H1 (cell line): ENCODE results near the gene GSAP. TPM values are rescaled to one million over a fixed set of nuclear protein-coding genes. Genes with fewer than 3 reads are reported as not detected.

Source experiments
- CTCF ChIA-PET: fragments of 300-600 bp; sonication (Branson Sonifier 250); formaldehyde crosslinking; loops from one replicate; lab custom pipeline; 2021; ENCODE audit not compliant: partially characterized antibody; lab: Charles Lee
- POLR2A ChIA-PET: fragments of 300-600 bp; sonication (Branson Sonifier 250); formaldehyde crosslinking; loops from one replicate; lab custom pipeline; 2021; ENCODE audit warnings: inconsistent platforms; ENCODE audit not compliant: partially characterized antibody; lab: Charles Lee
- DNase-seq, 2 experiments: peaks; one replicate each; pipeline versions ENCODE4 v3.0.0 to v3.0.0-alpha.2; 2010 to 2022; ENCODE audit warnings: low spot score in 2 of 2, low read depth in 1 of 2, mixed read lengths in 1 of 2
- FAIRE-seq: peaks from 2 replicates; lab custom pipeline; 2011; peaks lifted over from hg19 to GRCh38; lab: Jason Lieb, UNC
- H2AFZ ChIP-seq: 2 replicates; pipeline ENCODE4 v1.8.1; 2012; ENCODE audit warnings: low read length, inconsistent platforms
- H2AK5ac ChIP-seq: 2 replicates; pipeline ENCODE4 v1.6.1; 2013; ENCODE audit warnings: low read depth, low read length
- H2BK120ac ChIP-seq: replicated peaks from 2 replicates; pipeline ENCODE3; 2013; ENCODE audit warnings: low read depth, low read length, inconsistent platforms
- H2BK12ac ChIP-seq: 2 replicates; pipeline ENCODE4 v1.6.1; 2013; ENCODE audit warnings: low read depth, low read length
- H2BK15ac ChIP-seq: 2 replicates; pipeline ENCODE4 v1.6.1; 2013; ENCODE audit warnings: low read length
- H2BK20ac ChIP-seq: 2 replicates; pipeline ENCODE4 v1.6.1; 2013; ENCODE audit warnings: low read length
- H2BK5ac ChIP-seq: 2 replicates; pipeline ENCODE4 v1.6.1; 2013; ENCODE audit warnings: low read depth, low read length
- H3K14ac ChIP-seq: 2 replicates; pipeline ENCODE4 v1.6.1; 2013; ENCODE audit warnings: inconsistent platforms; ENCODE audit not compliant: insufficient read length
- H3K18ac ChIP-seq: 2 replicates; pipeline ENCODE4 v1.6.1; 2013; ENCODE audit warnings: low read length; ENCODE audit errors: extremely low read depth
- H3K23ac ChIP-seq: 2 replicates; pipeline ENCODE4 v1.6.1; 2013; ENCODE audit warnings: inconsistent platforms; ENCODE audit not compliant: insufficient read length
- H3K23me2 ChIP-seq: 2 replicates; pipeline ENCODE4 v1.6.1; 2013; ENCODE audit warnings: low read depth, low read length
- H3K27ac ChIP-seq: 2 replicates; pipeline ENCODE4 v1.6.1; 2011; ENCODE audit warnings: low read depth, low read length, inconsistent platforms
- H3K27me3 ChIP-seq, 4 experiments: replicated peaks in 1 of 4; 1 replicate in 1 of 4; 2 replicates in 3 of 4; pipeline versions ENCODE4 v1.6.1 to v1.8.1; 2011 to 2013; ENCODE audit warnings: low read length in 3 of 4, mild to moderate bottlenecking in 3 of 4, inconsistent platforms in 2 of 4, mixed read lengths in 2 of 4, moderate library complexity in 1 of 4; ENCODE audit not compliant: control insufficient read depth in 3 of 4, insufficient read depth in 3 of 4; ENCODE audit errors: extremely low read depth in 1 of 4
- H3K36me3 ChIP-seq, 4 experiments: 2 replicates each; pipeline versions ENCODE4 v1.6.1 to v1.8.1; 2011 to 2013; ENCODE audit warnings: mild to moderate bottlenecking in 4 of 4, low read length in 3 of 4, moderate library complexity in 2 of 4, control low read depth in 1 of 4, inconsistent platforms in 1 of 4; ENCODE audit not compliant: insufficient read depth in 4 of 4, control insufficient read depth in 2 of 4
- H3K4ac ChIP-seq: replicated peaks from 2 replicates; pipeline ENCODE3; 2013; ENCODE audit warnings: low read length, low read depth, mixed read lengths, inconsistent platforms; ENCODE audit not compliant: insufficient read length
- H3K4me1 ChIP-seq, 4 experiments: replicated peaks in 1 of 4; 1 replicate in 1 of 4; 2 replicates in 3 of 4; pipeline versions ENCODE4 v1.6.1 to v1.8.1; 2011 to 2013; ENCODE audit warnings: low read length in 3 of 4, inconsistent platforms in 2 of 4, mixed read lengths in 1 of 4; ENCODE audit not compliant: insufficient read depth in 4 of 4, control insufficient read depth in 3 of 4
- H3K4me2 ChIP-seq, 2 experiments: 2 replicates each; pipeline versions ENCODE4 v1.6.1 to v1.8.1; 2011 to 2013; ENCODE audit warnings: low read depth in 2 of 2, low read length in 2 of 2, control low read depth in 1 of 2, inconsistent platforms in 1 of 2, mild to moderate bottlenecking in 1 of 2; ENCODE audit not compliant: insufficient read depth in 1 of 2
- H3K4me3 ChIP-seq, 4 experiments: fragments of 200-600, 300-600 bp in 1 of 4; sonication (generic), shearing (Covaris generic), sonication (Bioruptor Twin) in 1 of 4; 2 replicates each; pipeline versions ENCODE4 v1.5.1 to v1.8.1; 2011 to 2016; ENCODE audit warnings: low read length in 4 of 4, low read depth in 3 of 4, control low read depth in 2 of 4, inconsistent platforms in 2 of 4, mild to moderate bottlenecking in 2 of 4, mixed read lengths in 1 of 4, moderate library complexity in 1 of 4; ENCODE audit not compliant: insufficient read depth in 2 of 4; ENCODE audit errors: extremely low read depth in 1 of 4
- H3K56ac ChIP-seq: replicated peaks from 2 replicates; pipeline ENCODE3; 2013; ENCODE audit warnings: low read depth, mild to moderate bottlenecking, mixed read lengths, low read length, inconsistent platforms; ENCODE audit not compliant: insufficient read length
- H3K79me1 ChIP-seq: 2 replicates; pipeline ENCODE4 v1.6.1; 2013; ENCODE audit warnings: low read depth, low read length, control low read depth
- H3K79me2 ChIP-seq, 2 experiments: 2 replicates each; pipeline versions ENCODE4 v1.6.1 to v1.8.1; 2012 to 2013; ENCODE audit warnings: low read length in 2 of 2, mild to moderate bottlenecking in 2 of 2, inconsistent platforms in 1 of 2; ENCODE audit not compliant: insufficient read depth in 2 of 2, control insufficient read depth in 1 of 2
- H3K9ac ChIP-seq, 4 experiments: replicated peaks in 1 of 4; 1 replicate in 1 of 4; 2 replicates in 3 of 4; pipeline versions ENCODE4 v1.6.1 to v1.8.1; 2011 to 2013; ENCODE audit warnings: low read depth in 3 of 4, low read length in 3 of 4, control low read depth in 2 of 4, mild to moderate bottlenecking in 2 of 4, moderate library complexity in 2 of 4, inconsistent platforms in 1 of 4; ENCODE audit errors: extremely low read depth in 1 of 4
- H3K9me3 ChIP-seq, 2 experiments: 2 replicates each; pipeline versions ENCODE4 v1.6.1 to v1.8.1; 2012 to 2013; ENCODE audit warnings: mild to moderate bottlenecking in 2 of 2, moderate library complexity in 2 of 2, control low read depth in 1 of 2, inconsistent platforms in 1 of 2, low read depth in 1 of 2, low read length in 1 of 2, mixed read lengths in 1 of 2; ENCODE audit not compliant: insufficient read depth in 2 of 2
- H4K20me1 ChIP-seq, 2 experiments: replicated peaks in 1 of 2; 2 replicates each; pipeline versions ENCODE3 to v1.8.1; 2011 to 2013; ENCODE audit warnings: inconsistent platforms in 2 of 2, low read length in 2 of 2, mild to moderate bottlenecking in 1 of 2; ENCODE audit not compliant: insufficient read depth in 2 of 2, control insufficient read depth in 1 of 2
- H4K5ac ChIP-seq: 2 replicates; pipeline ENCODE4 v1.6.1; 2013; ENCODE audit warnings: low read length, low read depth, mixed read lengths, inconsistent platforms; ENCODE audit not compliant: insufficient read length
- H4K8ac ChIP-seq: 2 replicates; pipeline ENCODE4 v1.8.0; 2013; ENCODE audit warnings: mild to moderate bottlenecking, moderate library complexity, low read length, inconsistent platforms; ENCODE audit not compliant: insufficient read depth; ENCODE audit errors: extremely low read depth
- H4K91ac ChIP-seq: replicated peaks from 2 replicates; pipeline ENCODE3; 2013; ENCODE audit warnings: low read length, mixed read lengths, inconsistent platforms; ENCODE audit not compliant: insufficient read length
- BRCA1 ChIP-seq: IDR thresholded peaks from 2 replicates; pipeline ENCODE4 v1.6.1; 2012; ENCODE audit warnings: low read depth, low read length, improper control_type of control experiment
- E2F6 ChIP-seq: IDR thresholded peaks from 2 replicates; pipeline ENCODE4 v1.6.1; 2012; ENCODE audit warnings: inconsistent platforms
- EGR1 ChIP-seq: IDR thresholded peaks from 2 replicates; pipeline ENCODE4 v1.6.1; 2011; ENCODE audit warnings: low read depth, low read length, borderline replicate concordance
- HDAC6 ChIP-seq: IDR thresholded peaks from one replicate; pipeline ENCODE4 v1.7.1; 2012; ENCODE audit warnings: low read depth, mild to moderate bottlenecking, inconsistent platforms, low read length, moderate library complexity
- POLR2A ChIP-seq, 2 experiments: IDR thresholded peaks; 1 replicate in 1 of 2; 2 replicates in 1 of 2; pipeline ENCODE4 v1.6.1; 2011; ENCODE audit warnings: low read depth in 2 of 2, low read length in 2 of 2, mild to moderate bottlenecking in 2 of 2; ENCODE audit errors: control extremely low read depth in 1 of 2
- RAD21 ChIP-seq, 2 experiments: IDR thresholded peaks in 1 of 2; conservative IDR thresholded peaks in 1 of 2; 2 replicates each; pipeline ENCODE4 v1.6.1; 2011; ENCODE audit warnings: low read depth in 2 of 2, low read length in 2 of 2, improper control_type of control experiment in 1 of 2, inconsistent platforms in 1 of 2, mild to moderate bottlenecking in 1 of 2, moderate library complexity in 1 of 2
- RBBP5 ChIP-seq: IDR thresholded peaks from 2 replicates; pipeline ENCODE4 v1.7.1; 2012; ENCODE audit warnings: low read depth, mild to moderate bottlenecking, inconsistent platforms, low read length, moderate library complexity, borderline replicate concordance
- SIX5 ChIP-seq: IDR thresholded peaks from 2 replicates; pipeline ENCODE4 v1.6.1; 2011; ENCODE audit warnings: mild to moderate bottlenecking, low read depth, low read length
- SP4 ChIP-seq: IDR thresholded peaks from 2 replicates; pipeline ENCODE4 v1.6.1; 2012; ENCODE audit warnings: low read length, inconsistent platforms
- SRF ChIP-seq: IDR thresholded peaks from 2 replicates; pipeline ENCODE4 v1.6.1; 2011; ENCODE audit warnings: mild to moderate bottlenecking, low read depth, low read length, moderate library complexity
- YY1 ChIP-seq: IDR thresholded peaks from 2 replicates; pipeline ENCODE4 v1.6.1; 2011; ENCODE audit warnings: low read depth, mild to moderate bottlenecking, low read length
- WGBS, 2 experiments: shearing (Covaris generic) in 1 of 2; methylation state at CpG; one replicate each; pipeline versions ENCODE4 v1.1.6 to v1.1.7; 2013 to 2015; ENCODE audit warnings: low lambda C conversion rate in 2 of 2, mixed read lengths in 2 of 2, inconsistent platforms in 1 of 2, low coverage in 1 of 2, missing lambda C conversion rate in 1 of 2; ENCODE audit not compliant: insufficient replicate concordance in 2 of 2, insufficient coverage in 1 of 2, insufficient read length in 1 of 2; ENCODE audit errors: extremely low coverage in 1 of 2, missing lambda C conversion rate in 1 of 2; 5-methylcytosine and 5-hydroxymethylcytosine counted together
- polyA plus RNA-seq, 7 experiments: library from polyadenylated mRNA; depleted of rRNA in 3 of 7; stranded (reverse) in 5 of 7; unstranded in 2 of 7; fragments of >200 nt in 5 of 7; fragments of 200-250 nt in 2 of 7; gene quantifications; 1 replicate in 5 of 7; 2 replicates in 1 of 7; 4 replicates in 1 of 7; pipeline versions ENCODE4 v1.2.1 to v1.2.3, GENCODE V29; 2011 to 2013; ENCODE audit warnings: missing spikeins in 2 of 7, mixed read lengths in 2 of 7
- total RNA-seq: library from RNA; stranded (reverse); fragmentation: NEBNext Ultra II Directional; extraction: Animal tissue kit (Norgen Biotek cat#: 25700); gene quantifications from 2 replicates; pipeline ENCODE4 v1.2.1, GENCODE V29; 2021
- TF ChIP-seq, protein P1 (sequence below), 3 experiments: IDR thresholded peaks; 1 replicate in 2 of 3; 2 replicates in 1 of 3; pipeline versions ENCODE4 v1.5.1 to v1.6.1; 2011; ENCODE audit warnings: low read length in 3 of 3, mild to moderate bottlenecking in 3 of 3, inconsistent platforms in 2 of 3, low read depth in 1 of 3, moderate library complexity in 1 of 3; ENCODE audit not compliant: insufficient read depth in 1 of 3; ENCODE audit errors: control extremely low read depth in 1 of 3

GSAP gene
- total and polyA plus RNA-seq, 2 of the 8 experiments (the other 6 are each of a cell fraction or from before 2014, with no cell fraction given), result 0.93 to 2.1 TPM

DNA sequence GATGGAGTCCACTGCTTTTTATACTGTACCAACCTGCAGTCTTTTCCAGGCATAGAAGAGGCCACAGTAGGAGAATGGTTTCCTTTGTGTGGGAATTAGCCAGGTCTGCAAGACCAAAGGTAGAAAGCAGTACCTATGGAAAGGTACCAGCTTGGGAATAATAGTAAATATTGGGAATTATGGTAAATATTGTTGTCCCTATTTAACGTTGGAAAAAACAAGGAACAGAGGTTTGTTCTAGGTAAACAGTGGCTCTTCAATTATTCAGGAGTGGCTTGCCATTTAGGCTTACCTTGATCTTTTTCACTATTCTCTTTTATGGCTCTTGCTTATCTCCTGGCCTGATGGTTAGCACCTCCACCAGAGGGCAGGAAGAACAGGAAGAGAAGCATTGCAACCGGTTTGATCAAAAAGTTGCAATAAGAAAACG lies 43.9 kb upstream of the GSAP start:
- no peak overlapping the region for H3K4ac ChIP-seq
- no peak overlapping the region for H3K4me2 ChIP-seq
- FAIRE-seq, result no peak
- H3K9me3 ChIP-seq, result no peaks in the 10 kb centered on the region
- H3K4me3 ChIP-seq, result no peak overlapping the region
- no peak overlapping the region for H3K56ac ChIP-seq
- no peaks in the 10 kb centered on the region for H4K20me1 ChIP-seq
- WGBS, 2 experiments, result 77% methylated on average over 3 of the region's 3 CpGs; no CpG with 5 or more reads in 1 of the 2 experiments
- ChIA-PET POLR2A (no interaction called here), CTCF (interaction anchor here (1.0 to 1.5 kb wide), 3 partner anchors 46 to 92 kb away, joined by 3 to 4 read pairs (median 3); no protein-coding TSS in a partner anchor)
- H3K18ac ChIP-seq, result no peak overlapping the region
- H3K27ac ChIP-seq, result no peak overlapping the region
- no peaks in the 10 kb centered on the region for H3K79me2 ChIP-seq
- no peaks in the 10 kb centered on the region for H3K23me2 ChIP-seq
- no peak overlapping the region for H2AFZ ChIP-seq
- DNase-seq, result no peak
- H3K9ac ChIP-seq, result no peak overlapping the region
- no peak overlapping the region for H2BK120ac ChIP-seq
- H2BK15ac ChIP-seq, result no peak overlapping the region
- H3K4me1 ChIP-seq, result no peaks in the 10 kb centered on the region
- H3K79me1 ChIP-seq, result no peaks in the 10 kb centered on the region
- no peak overlapping the region for H2AK5ac ChIP-seq
- H2BK12ac ChIP-seq, result no peak overlapping the region
- no peaks in the 10 kb centered on the region for H3K27me3 ChIP-seq
- H2BK20ac ChIP-seq, result no peak overlapping the region
- H4K5ac ChIP-seq, result no peak overlapping the region
- H4K8ac ChIP-seq, result no peak overlapping the region
- no peak overlapping the region for H2BK5ac ChIP-seq
- H3K14ac ChIP-seq, result no peak overlapping the region
- no peak overlapping the region for H3K23ac ChIP-seq
- no peak overlapping the region for H4K91ac ChIP-seq
- H3K36me3 ChIP-seq, result no peaks in the 10 kb centered on the region
- TF ChIP-seq RBBP5 (no peak), SIX5 (no peak), E2F6 (no peak), BRCA1 (no peak), RAD21 (IDR thresholded peaks at IDR 0.05 in 1 of 2, conservative IDR thresholded peaks at IDR 0.05 in 1 of 2; ENCODE audit: low read depth in 2 of 2, low read length in 2 of 2) (peak; percentile 30 to 50; a peak in 3 of 4 replicates), EGR1 (no peak), SRF (no peak), YY1 (no peak), HDAC6 (no peak), SP4 (no peak), POLR2A (IDR thresholded peaks at IDR 0.05; ENCODE audit: control extremely low read depth in 1 of 2, low read depth in 2 of 2, low read length in 2 of 2) (no peak)
- TF ChIP-seq, protein P1, sequence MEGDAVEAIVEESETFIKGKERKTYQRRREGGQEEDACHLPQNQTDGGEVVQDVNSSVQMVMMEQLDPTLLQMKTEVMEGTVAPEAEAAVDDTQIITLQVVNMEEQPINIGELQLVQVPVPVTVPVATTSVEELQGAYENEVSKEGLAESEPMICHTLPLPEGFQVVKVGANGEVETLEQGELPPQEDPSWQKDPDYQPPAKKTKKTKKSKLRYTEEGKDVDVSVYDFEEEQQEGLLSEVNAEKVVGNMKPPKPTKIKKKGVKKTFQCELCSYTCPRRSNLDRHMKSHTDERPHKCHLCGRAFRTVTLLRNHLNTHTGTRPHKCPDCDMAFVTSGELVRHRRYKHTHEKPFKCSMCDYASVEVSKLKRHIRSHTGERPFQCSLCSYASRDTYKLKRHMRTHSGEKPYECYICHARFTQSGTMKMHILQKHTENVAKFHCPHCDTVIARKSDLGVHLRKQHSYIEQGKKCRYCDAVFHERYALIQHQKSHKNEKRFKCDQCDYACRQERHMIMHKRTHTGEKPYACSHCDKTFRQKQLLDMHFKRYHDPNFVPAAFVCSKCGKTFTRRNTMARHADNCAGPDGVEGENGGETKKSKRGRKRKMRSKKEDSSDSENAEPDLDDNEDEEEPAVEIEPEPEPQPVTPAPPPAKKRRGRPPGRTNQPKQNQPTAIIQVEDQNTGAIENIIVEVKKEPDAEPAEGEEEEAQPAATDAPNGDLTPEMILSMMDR (IDR thresholded peaks at IDR 0.05; ENCODE audit: control extremely low read depth in 1 of 3, insufficient read depth in 1 of 3, low read depth in 1 of 3, low read length in 3 of 3), result peak in 2 of 3 experiments; percentile 20 to 35; a peak in 2 of 4 replicates
